ENCODE results near the gene MID1. TPM values are rescaled to one million over a fixed set of nuclear protein-coding genes. Genes with fewer than 3 reads are reported as not detected.

MID1 gene
- total RNA-seq, 3 donors from 2014 or later: 6.9 to 18.9 (median 10.8) TPM

DNA sequence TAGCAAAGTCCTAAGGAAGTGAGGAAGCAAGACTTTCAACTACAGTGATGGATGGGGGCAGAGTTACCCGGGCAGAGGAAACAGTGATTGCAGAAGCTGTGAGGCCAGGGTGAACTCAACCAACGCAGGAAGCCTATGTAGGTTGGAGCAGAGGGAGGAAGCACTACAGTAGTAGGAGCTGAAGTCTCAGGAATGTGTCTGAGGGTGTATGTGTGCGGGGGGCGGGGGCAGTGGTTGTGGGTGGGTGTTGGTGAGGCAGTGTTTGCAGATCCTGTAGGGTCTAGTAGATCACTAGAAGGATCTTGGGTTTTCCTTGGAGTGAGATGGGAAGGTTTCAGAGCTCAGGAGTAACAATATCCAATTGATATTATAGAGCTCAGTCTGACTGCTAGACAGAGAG, 9.9 kb upstream of the MID1 start:
- no peaks in the 10 kb centered on the region for H3K36me3 ChIP-seq
- no peaks in the 10 kb centered on the region for H3K9me3 ChIP-seq
- TF ChIP-seq POLR2A (IDR thresholded peaks at IDR 0.05) (no peak), POLR2AphosphoS5 (IDR thresholded peaks at IDR 0.05) (no peak), CTCF (IDR thresholded peaks at IDR 0.05) (no peak)
- H3K4me3 ChIP-seq: no peak overlapping the region
- no peak overlapping the region for H3K27ac ChIP-seq
- H3K27me3 ChIP-seq: peaks cover 0 to 17% of the 10 kb centered on the region in 2 donors
- no peaks in the 10 kb centered on the region for H3K4me1 ChIP-seq
- no peak for DNase-seq (ENCODE audit: low spot score in 2 of 2)
- intact Hi-C loops (cut with DNase I; ENCODE audit: low total_unique reads): no loop called here

DNA sequence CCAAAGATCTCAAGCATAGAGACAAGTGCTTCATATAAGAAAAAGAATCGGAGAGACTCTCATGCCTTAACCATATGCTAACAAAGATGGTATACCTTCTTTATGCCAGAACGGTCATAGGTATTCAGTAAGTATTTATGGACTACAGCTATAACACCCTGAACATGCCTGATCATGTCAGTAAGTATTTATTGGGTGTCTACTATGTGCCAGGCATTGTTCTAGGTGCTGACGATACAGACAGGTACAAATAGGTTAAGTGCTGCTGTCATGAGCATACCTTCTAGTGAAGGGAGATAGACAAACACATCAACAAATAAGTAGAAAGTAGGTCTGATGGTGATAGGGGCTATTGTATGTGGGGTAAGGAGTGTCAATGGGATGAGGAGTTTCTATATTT, 9.5 kb upstream of the MID1 start:
- intact Hi-C loops (cut with DNase I; ENCODE audit: low total_unique reads): loop anchor here (10.0 kb wide), 1 partner anchor 435 kb away; no protein-coding TSS in a partner anchor
- DNase-seq (ENCODE audit: low spot score in 2 of 2): no peak
- TF ChIP-seq CTCF (IDR thresholded peaks at IDR 0.05) (no peak), POLR2AphosphoS5 (IDR thresholded peaks at IDR 0.05) (no peak), POLR2A (IDR thresholded peaks at IDR 0.05) (no peak)
- H3K9me3 ChIP-seq: no peaks in the 10 kb centered on the region
- H3K27me3 ChIP-seq: peaks cover 0 to 15% of the 10 kb centered on the region in 2 donors
- H3K4me1 ChIP-seq: no peaks in the 10 kb centered on the region
- H3K4me3 ChIP-seq: no peak overlapping the region
- no peak overlapping the region for H3K27ac ChIP-seq
- no peaks in the 10 kb centered on the region for H3K36me3 ChIP-seq

DNA sequence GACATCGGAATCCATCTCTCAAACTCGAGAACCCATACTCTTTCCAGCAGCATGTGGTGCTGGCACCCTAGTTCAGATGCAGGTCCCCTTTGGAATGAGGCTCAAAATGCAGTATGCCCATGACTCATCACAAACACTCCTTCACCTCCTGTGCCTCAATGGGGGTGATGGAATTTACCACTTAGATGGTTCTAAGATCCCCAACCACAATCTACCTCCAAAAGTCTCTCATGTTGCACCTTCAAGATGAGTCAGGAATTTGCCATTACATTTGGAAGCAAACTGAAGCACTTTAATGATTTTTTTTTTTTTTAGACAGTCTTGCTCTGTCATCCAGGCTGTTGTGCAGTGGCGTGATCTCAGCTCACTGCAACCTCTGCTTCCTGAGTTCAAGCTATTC, 8.5 kb upstream of the MID1 start:
- Histone ChIP-seq H3K27me3 (peaks cover 0 to 12% of the 10 kb centered on the region in 2 donors), H3K9me3 (no peaks in the 10 kb centered on the region), H3K36me3 (no peaks in the 10 kb centered on the region), H3K4me1 (no peaks in the 10 kb centered on the region), H3K27ac (no peak overlapping the region), H3K4me3 (no peak overlapping the region)
- intact Hi-C loops (cut with DNase I; ENCODE audit: low total_unique reads): loop anchor here (10.0 kb wide), 1 partner anchor 434 kb away; no protein-coding TSS in a partner anchor
- DNase-seq (ENCODE audit: low spot score in 2 of 2): no peak
- TF ChIP-seq POLR2AphosphoS5 (IDR thresholded peaks at IDR 0.05) (no peak), POLR2A (IDR thresholded peaks at IDR 0.05) (no peak), CTCF (IDR thresholded peaks at IDR 0.05) (no peak)

DNA sequence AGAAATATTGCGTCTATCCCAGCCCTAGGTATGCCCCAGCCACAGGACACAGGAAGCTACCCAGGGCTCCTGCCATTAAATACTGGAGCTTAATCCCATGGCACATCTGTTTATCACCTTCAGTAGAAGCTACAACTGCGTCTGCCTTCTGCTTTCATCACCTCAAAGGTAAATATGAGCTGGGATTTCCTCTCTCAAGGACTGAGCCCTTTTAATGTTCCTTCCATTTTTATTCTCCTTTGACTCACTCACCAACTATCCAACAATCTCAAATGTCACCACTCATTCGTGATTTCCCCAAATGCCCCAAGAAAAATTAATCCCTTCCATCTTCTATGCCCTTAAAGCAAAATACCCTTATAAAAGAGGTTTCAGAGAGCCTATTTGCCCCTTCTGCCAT, 1.8 kb upstream of the MID1 start:
- no peak for DNase-seq (ENCODE audit: low spot score in 2 of 2)
- H3K27ac ChIP-seq: no peak overlapping the region
- intact Hi-C loops (cut with DNase I; ENCODE audit: low total_unique reads): loop anchor here (10.0 kb wide), 1 partner anchor 427 kb away; no protein-coding TSS in a partner anchor
- no peak overlapping the region for H3K4me3 ChIP-seq
- H3K4me1 ChIP-seq: no peaks in the 10 kb centered on the region
- no peak for TF ChIP-seq POLR2A (IDR thresholded peaks at IDR 0.05)
- no peak for TF ChIP-seq CTCF (IDR thresholded peaks at IDR 0.05)
- TF ChIP-seq POLR2AphosphoS5 (IDR thresholded peaks at IDR 0.05): no peak
- no peaks in the 10 kb centered on the region for H3K36me3 ChIP-seq
- H3K9me3 ChIP-seq: no peaks in the 10 kb centered on the region
- H3K27me3 ChIP-seq: peaks cover 0 to 26% of the 10 kb centered on the region in 2 donors

GRCh38 chrX:10619425-10620046, 849 bp downstream of the MID1 start:
- TF ChIP-seq POLR2AphosphoS5 (IDR thresholded peaks at IDR 0.05) (no peak), CTCF (IDR thresholded peaks at IDR 0.05) (no peak), POLR2A (IDR thresholded peaks at IDR 0.05) (no peak)
- intact Hi-C loops (cut with DNase I; ENCODE audit: low total_unique reads): loop anchor here (10.0 kb wide), 1 partner anchor 425 kb away; no protein-coding TSS in a partner anchor
- H3K9me3 ChIP-seq: no peaks in the 10 kb centered on the region
- H3K36me3 ChIP-seq: no peaks in the 10 kb centered on the region
- H3K27me3 ChIP-seq: peaks cover 0 to 41% of the 10 kb centered on the region in 2 donors
- H3K4me1 ChIP-seq: no peaks in the 10 kb centered on the region
- peak overlapping the region; percentile 71 to 79 for H3K27ac ChIP-seq
- no peak for DNase-seq (ENCODE audit: low spot score in 2 of 2)
- H3K4me3 ChIP-seq: peak overlapping the region; percentile 56 to 70 (median 57)

Data from breast epithelium (tissue), 4 donors.